B cell (primary cell): ENCODE data around the gene BLID.

Experiments
- EZH2 ChIP-seq: IDR thresholded peaks from 2 replicates; pipeline ENCODE4 v1.6.1; 2012; ENCODE audit warnings: borderline replicate concordance, low read depth, mild to moderate bottlenecking, moderate library complexity, low read length; ENCODE audit not compliant: insufficient read depth, poor library complexity, severe bottlenecking
- TF ChIP-seq, protein P1 (sequence below): fragments of 200-600 bp; IDR thresholded peaks from one replicate; pipeline ENCODE4 v1.8.0; 2022; ENCODE audit warnings: antibody characterized with exemption, mild to moderate bottlenecking

GRCh38 chr11:122120096-122120495 lies 4.1 kb upstream of the BLID start:
- TF ChIP-seq, protein P1, sequence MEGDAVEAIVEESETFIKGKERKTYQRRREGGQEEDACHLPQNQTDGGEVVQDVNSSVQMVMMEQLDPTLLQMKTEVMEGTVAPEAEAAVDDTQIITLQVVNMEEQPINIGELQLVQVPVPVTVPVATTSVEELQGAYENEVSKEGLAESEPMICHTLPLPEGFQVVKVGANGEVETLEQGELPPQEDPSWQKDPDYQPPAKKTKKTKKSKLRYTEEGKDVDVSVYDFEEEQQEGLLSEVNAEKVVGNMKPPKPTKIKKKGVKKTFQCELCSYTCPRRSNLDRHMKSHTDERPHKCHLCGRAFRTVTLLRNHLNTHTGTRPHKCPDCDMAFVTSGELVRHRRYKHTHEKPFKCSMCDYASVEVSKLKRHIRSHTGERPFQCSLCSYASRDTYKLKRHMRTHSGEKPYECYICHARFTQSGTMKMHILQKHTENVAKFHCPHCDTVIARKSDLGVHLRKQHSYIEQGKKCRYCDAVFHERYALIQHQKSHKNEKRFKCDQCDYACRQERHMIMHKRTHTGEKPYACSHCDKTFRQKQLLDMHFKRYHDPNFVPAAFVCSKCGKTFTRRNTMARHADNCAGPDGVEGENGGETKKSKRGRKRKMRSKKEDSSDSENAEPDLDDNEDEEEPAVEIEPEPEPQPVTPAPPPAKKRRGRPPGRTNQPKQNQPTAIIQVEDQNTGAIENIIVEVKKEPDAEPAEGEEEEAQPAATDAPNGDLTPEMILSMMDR = no peak
- TF ChIP-seq EZH2 = no peak
